ENCODE measurements around the gene HINFP. TPM values are rescaled to one million over a fixed set of nuclear protein-coding genes. Genes with fewer than 3 reads are reported as not detected.

Gene HINFP
- total RNA-seq, 1 experiment from 2014 or later, result 42.4 TPM

DNA sequence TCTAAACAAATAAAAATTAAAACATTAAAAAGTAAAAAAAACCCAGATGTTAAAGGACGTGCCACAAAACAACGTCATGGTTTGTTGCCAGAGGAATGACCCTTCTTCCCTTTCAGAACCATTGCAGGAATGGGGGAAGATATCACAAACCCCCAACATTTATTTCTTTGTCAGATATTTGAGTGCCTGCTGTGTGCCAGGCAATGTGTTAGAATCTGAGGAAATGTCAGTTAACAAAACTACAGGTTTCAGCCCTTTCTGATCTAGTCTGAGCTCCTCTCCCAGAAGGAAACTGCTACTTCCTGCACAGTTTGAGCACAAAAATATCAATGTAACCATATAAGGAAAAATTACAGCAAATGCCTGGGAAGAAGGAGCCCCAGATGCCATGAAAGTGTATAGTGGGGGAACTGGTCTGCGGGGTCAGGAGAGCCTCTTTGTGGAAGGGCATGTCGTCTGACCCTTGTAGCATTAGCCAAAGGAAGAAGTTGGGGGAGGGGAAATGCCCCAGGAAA lies 56.8 kb downstream of the HINFP start:
- no peak overlapping the region for H3K56ac ChIP-seq (ENCODE audit: insufficient read length, low read depth, low read length)
- peaks cover 2% of the 10 kb centered on the region in 2 experiments; a peak in 1 of 4 replicates for H3K4me1 Mint-ChIP-seq
- H2BK120ac ChIP-seq (ENCODE audit: low read depth, low read length, poor library complexity, severe bottlenecking), result no peak overlapping the region
- H4K5ac ChIP-seq (ENCODE audit: insufficient read length, low read depth, low read length), result no peak overlapping the region
- no peaks in the 10 kb centered on the region for H3K79me2 ChIP-seq (ENCODE audit: insufficient read depth, low read length)
- no peak overlapping the region for H3K23ac ChIP-seq (ENCODE audit: insufficient read length, low read depth, low read length)
- H3K27ac ChIP-seq (ENCODE audit: insufficient read length, low read depth, low read length), result no peak overlapping the region
- H3K4ac ChIP-seq (ENCODE audit: low read depth, low read length), result no peak overlapping the region
- no CpG with 5 or more reads among the region's 4 CpGs for WGBS (ENCODE audit: extremely low coverage, insufficient read length, low lambda C conversion rate)
- H3K27ac Mint-ChIP-seq, result no peak overlapping the region
- no peak overlapping the region for H4K8ac ChIP-seq (replicated peaks; ENCODE audit: insufficient read length, low read depth, low read length)
- H3K27me3 Mint-ChIP-seq (ENCODE audit: low read depth), result no peaks in the 10 kb centered on the region
- no peak overlapping the region for H2BK20ac ChIP-seq (ENCODE audit: low read depth, low read length, poor library complexity, severe bottlenecking)
- H4K91ac ChIP-seq (ENCODE audit: insufficient read length, low read depth, low read length), result no peak overlapping the region
- H3K4me2 ChIP-seq (ENCODE audit: insufficient read depth, insufficient read length, low read length), result no peak overlapping the region
- no peak overlapping the region for H2AFZ ChIP-seq (ENCODE audit: low read length)
- no peaks in the 10 kb centered on the region for H3K23me2 ChIP-seq (ENCODE audit: insufficient read length, low read depth, low read length, poor library complexity, severe bottlenecking)
- no peak overlapping the region for H2BK15ac ChIP-seq (ENCODE audit: low read depth, low read length)
- no peak overlapping the region for H3K4me3 Mint-ChIP-seq
- DNase-seq, result no peak
- no peak overlapping the region for H2BK5ac ChIP-seq (ENCODE audit: insufficient read length, low read length)
- peaks cover 3 to 26% (median 26%) of the 10 kb centered on the region in 3 experiments; a peak in 6 of 7 replicates for H3K36me3 Mint-ChIP-seq (ENCODE audit: insufficient read depth in 1 of 3, low read depth in 3 of 3)
- H3K79me1 ChIP-seq (ENCODE audit: insufficient read depth, low read depth, low read length, poor library complexity, severe bottlenecking), result no peaks in the 10 kb centered on the region
- H3K9ac ChIP-seq (ENCODE audit: extremely low read depth, insufficient read length, low read length), result no peak overlapping the region
- no peaks in the 10 kb centered on the region for H3K4me1 ChIP-seq (ENCODE audit: insufficient read depth, low read length)
- H4K20me1 ChIP-seq (ENCODE audit: control insufficient read depth, insufficient read depth, insufficient read length), result no peaks in the 10 kb centered on the region
- no peak overlapping the region for H2AK5ac ChIP-seq (ENCODE audit: insufficient read length, low read length)
- no peak overlapping the region for H3K18ac ChIP-seq (ENCODE audit: insufficient read length, low read depth, low read length)
- H3K14ac ChIP-seq (ENCODE audit: insufficient read depth, low read length), result no peak overlapping the region
- H2BK12ac ChIP-seq (ENCODE audit: insufficient read length, low read depth, low read length), result no peak overlapping the region
- H3T11ph ChIP-seq (ENCODE audit: low read length), result no peak overlapping the region
- no peaks in the 10 kb centered on the region for H3K9me3 Mint-ChIP-seq
- TF ChIP-seq, protein P1, sequence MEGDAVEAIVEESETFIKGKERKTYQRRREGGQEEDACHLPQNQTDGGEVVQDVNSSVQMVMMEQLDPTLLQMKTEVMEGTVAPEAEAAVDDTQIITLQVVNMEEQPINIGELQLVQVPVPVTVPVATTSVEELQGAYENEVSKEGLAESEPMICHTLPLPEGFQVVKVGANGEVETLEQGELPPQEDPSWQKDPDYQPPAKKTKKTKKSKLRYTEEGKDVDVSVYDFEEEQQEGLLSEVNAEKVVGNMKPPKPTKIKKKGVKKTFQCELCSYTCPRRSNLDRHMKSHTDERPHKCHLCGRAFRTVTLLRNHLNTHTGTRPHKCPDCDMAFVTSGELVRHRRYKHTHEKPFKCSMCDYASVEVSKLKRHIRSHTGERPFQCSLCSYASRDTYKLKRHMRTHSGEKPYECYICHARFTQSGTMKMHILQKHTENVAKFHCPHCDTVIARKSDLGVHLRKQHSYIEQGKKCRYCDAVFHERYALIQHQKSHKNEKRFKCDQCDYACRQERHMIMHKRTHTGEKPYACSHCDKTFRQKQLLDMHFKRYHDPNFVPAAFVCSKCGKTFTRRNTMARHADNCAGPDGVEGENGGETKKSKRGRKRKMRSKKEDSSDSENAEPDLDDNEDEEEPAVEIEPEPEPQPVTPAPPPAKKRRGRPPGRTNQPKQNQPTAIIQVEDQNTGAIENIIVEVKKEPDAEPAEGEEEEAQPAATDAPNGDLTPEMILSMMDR (conservative IDR thresholded peaks at IDR 0.05), result no peak
- no peaks in the 10 kb centered on the region for H3K27me3 ChIP-seq (ENCODE audit: insufficient read depth, low read length)
- no peaks in the 10 kb centered on the region for H3K9me3 ChIP-seq (ENCODE audit: control insufficient read depth, low read depth, low read length)

All from H9 (cell line).